ENCODE results near the gene SYNGR3. TPM values are rescaled to one million over a fixed set of nuclear protein-coding genes. Genes with fewer than 3 reads are reported as not detected.

Gene SYNGR3
- polyA plus RNA-seq, 1 donor (not counting 4 experiments of a cell fraction or from before 2014, with no cell fraction given) = 0.30 TPM

DNA sequence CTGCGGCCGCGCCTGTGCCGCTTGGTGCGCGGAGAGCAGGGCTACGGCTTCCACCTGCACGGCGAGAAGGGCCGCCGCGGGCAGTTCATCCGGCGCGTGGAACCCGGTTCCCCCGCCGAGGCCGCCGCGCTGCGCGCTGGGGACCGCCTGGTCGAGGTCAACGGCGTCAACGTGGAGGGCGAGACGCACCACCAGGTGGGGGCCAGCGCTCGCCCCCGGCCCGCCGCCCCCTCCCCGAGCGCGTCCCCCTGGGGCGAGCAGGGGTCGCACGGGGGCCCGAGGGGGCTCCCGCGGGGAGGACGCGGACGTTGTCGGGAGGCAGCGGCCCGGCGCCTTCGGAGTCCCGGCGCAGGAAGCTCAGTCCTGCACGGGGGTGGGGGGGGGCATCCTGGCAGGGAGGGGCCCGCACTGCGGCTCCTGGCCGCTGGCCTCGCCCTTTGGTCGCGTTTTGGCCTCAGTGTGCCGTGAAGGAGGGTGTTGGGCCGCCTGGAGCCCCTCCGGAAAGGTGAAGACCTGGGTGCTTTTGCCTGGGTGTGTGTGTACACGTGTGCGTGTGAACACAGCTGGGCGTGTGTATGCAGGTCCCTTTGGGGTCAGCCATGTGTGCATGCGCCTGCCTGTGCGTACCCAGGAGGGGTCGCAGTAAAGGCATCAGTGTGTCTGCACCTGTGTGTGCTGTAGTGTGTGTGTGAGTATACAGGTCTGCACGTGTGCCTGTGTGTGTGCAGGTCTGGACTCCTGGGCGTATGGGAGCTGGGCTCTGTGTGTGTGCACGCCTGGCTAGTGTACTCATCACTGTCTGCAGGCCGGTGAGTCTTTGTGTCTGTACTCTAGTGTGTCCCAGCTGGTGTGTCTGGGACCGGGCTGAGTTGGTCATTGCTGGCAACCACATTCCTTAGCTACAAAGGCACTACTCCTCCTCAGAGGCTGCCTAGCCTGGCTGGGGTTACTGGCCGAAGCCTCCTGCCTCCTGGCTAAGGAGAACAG, 37.5 kb downstream of the SYNGR3 start:
- peak overlapping the region; percentile 37 for H2AFZ ChIP-seq (ENCODE audit: control insufficient read depth, low read length)
- H3K4me1 ChIP-seq (ENCODE audit: control insufficient read depth, extremely low read depth, insufficient read depth, low read length) = peaks cover 15% of the 10 kb centered on the region

DNA sequence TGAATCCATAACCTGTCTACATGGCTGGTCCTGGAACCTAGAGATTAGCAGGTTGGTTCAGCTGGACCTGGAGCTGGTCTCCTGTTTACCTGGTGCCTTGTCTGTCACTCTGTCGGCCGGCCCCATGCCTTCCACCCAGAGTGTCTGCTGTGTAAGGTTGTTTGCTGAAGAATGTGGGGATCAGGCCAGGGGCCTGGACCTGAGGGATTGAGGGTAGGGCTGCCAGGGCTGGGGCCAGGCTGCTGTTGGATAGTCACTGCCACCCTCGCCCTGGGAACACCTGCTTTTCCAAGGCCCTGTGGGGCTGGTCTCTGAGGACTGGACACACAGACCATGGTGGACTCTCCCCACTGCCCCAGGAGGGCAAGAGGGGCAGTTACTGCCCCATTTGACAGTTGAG, 38.4 kb downstream of the SYNGR3 start:
- no peak overlapping the region for H3K27ac ChIP-seq (ENCODE audit: control insufficient read depth, insufficient read depth, low read length)
- DNase-seq (ENCODE audit: low read depth, low spot score) (no peak), FAIRE-seq (no peak)
- no peak for TF ChIP-seq EZH2 (IDR thresholded peaks at IDR 0.05; ENCODE audit: low read length)
- no peaks in the 10 kb centered on the region for H3K36me3 ChIP-seq (ENCODE audit: control insufficient read depth in 2 of 2, extremely low read depth in 1 of 2, insufficient read depth in 2 of 2, low read length in 2 of 2)
- no peak overlapping the region for H2AFZ ChIP-seq (ENCODE audit: control insufficient read depth, low read length)
- H3K79me2 ChIP-seq (ENCODE audit: control insufficient read depth, insufficient read depth, low read length) = no peaks in the 10 kb centered on the region
- H3K4me3 ChIP-seq (ENCODE audit: control insufficient read depth in 2 of 3, extremely low read depth in 1 of 3, insufficient read depth in 2 of 3, low read depth in 1 of 3, low read length in 3 of 3) = no peak overlapping the region
- H3K9me3 ChIP-seq (ENCODE audit: control insufficient read depth, low read depth, low read length) = no peaks in the 10 kb centered on the region
- peak overlapping the region; percentile 76 for H3K4me2 ChIP-seq (ENCODE audit: control insufficient read depth, extremely low read depth, insufficient read depth, low read depth, low read length)
- H3K9ac ChIP-seq (ENCODE audit: control insufficient read depth, extremely low read depth, insufficient read depth, low read length) = no peak overlapping the region
- H3K27me3 ChIP-seq (ENCODE audit: control insufficient read depth, extremely low read depth, insufficient read depth, low read length) = no peaks in the 10 kb centered on the region
- H3K4me1 ChIP-seq (ENCODE audit: control insufficient read depth, extremely low read depth, insufficient read depth, low read length) = peaks cover 10% of the 10 kb centered on the region
- H3K9me1 ChIP-seq (ENCODE audit: control insufficient read depth, extremely low read depth, insufficient read depth, low read length) = no peaks in the 10 kb centered on the region
- H4K20me1 ChIP-seq (ENCODE audit: control insufficient read depth, extremely low read depth, insufficient read depth, low read length) = no peaks in the 10 kb centered on the region
- dilution Hi-C loops (cut with MboI; ENCODE audit: extremely low pct_ligation_motif_present, low sequenced_read_pairs) = no loop called here

More for the DNA sequence above, 37.5 kb downstream of the SYNGR3 start:
- dilution Hi-C loops (cut with MboI; ENCODE audit: extremely low pct_ligation_motif_present, low sequenced_read_pairs) = no loop called here
- TF ChIP-seq, protein P1, sequence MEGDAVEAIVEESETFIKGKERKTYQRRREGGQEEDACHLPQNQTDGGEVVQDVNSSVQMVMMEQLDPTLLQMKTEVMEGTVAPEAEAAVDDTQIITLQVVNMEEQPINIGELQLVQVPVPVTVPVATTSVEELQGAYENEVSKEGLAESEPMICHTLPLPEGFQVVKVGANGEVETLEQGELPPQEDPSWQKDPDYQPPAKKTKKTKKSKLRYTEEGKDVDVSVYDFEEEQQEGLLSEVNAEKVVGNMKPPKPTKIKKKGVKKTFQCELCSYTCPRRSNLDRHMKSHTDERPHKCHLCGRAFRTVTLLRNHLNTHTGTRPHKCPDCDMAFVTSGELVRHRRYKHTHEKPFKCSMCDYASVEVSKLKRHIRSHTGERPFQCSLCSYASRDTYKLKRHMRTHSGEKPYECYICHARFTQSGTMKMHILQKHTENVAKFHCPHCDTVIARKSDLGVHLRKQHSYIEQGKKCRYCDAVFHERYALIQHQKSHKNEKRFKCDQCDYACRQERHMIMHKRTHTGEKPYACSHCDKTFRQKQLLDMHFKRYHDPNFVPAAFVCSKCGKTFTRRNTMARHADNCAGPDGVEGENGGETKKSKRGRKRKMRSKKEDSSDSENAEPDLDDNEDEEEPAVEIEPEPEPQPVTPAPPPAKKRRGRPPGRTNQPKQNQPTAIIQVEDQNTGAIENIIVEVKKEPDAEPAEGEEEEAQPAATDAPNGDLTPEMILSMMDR (optimal IDR thresholded peaks at IDR 0.05 in 1 of 3, IDR thresholded peaks at IDR 0.05 in 1 of 3, conservative IDR thresholded peaks at IDR 0.05 in 1 of 3; ENCODE audit: extremely low read depth in 1 of 3, insufficient read depth in 2 of 3, low read length in 3 of 3) = peak in 1 of 3 experiments; percentile 38
- TF ChIP-seq EZH2 (IDR thresholded peaks at IDR 0.05; ENCODE audit: low read length) = no peak
- Histone ChIP-seq H4K20me1 (ENCODE audit: control insufficient read depth, extremely low read depth, insufficient read depth, low read length) (no peaks in the 10 kb centered on the region), H3K27ac (ENCODE audit: control insufficient read depth, insufficient read depth, low read length) (no peak overlapping the region), H3K9ac (ENCODE audit: control insufficient read depth, extremely low read depth, insufficient read depth, low read length) (peak overlapping the region; percentile 9), H3K36me3 (ENCODE audit: control insufficient read depth in 2 of 2, extremely low read depth in 1 of 2, insufficient read depth in 2 of 2, low read length in 2 of 2) (no peaks in the 10 kb centered on the region), H3K79me2 (ENCODE audit: control insufficient read depth, insufficient read depth, low read length) (no peaks in the 10 kb centered on the region), H3K4me2 (ENCODE audit: control insufficient read depth, extremely low read depth, insufficient read depth, low read depth, low read length) (peak overlapping the region; percentile 76), H3K9me3 (ENCODE audit: control insufficient read depth, low read depth, low read length) (no peaks in the 10 kb centered on the region), H3K4me3 (ENCODE audit: control insufficient read depth in 2 of 3, extremely low read depth in 1 of 3, insufficient read depth in 2 of 3, low read depth in 1 of 3, low read length in 3 of 3) (peak overlapping the region; percentile 36 to 59 (median 55)), H3K27me3 (ENCODE audit: control insufficient read depth, extremely low read depth, insufficient read depth, low read length) (no peaks in the 10 kb centered on the region), H3K9me1 (ENCODE audit: control insufficient read depth, extremely low read depth, insufficient read depth, low read length) (no peaks in the 10 kb centered on the region)
- DNase-seq (ENCODE audit: low read depth, low spot score) (no peak), FAIRE-seq (peak; percentile 20)
